Sigmoid colon (tissue), 4 donors: ENCODE results near the gene FSD1.

Experiments used
- EP300 ChIP-seq, 4 donors: sonication (generic); formaldehyde crosslinking; IDR thresholded peaks; one replicate each; pipeline ENCODE4 v1.6.1; 2017; ENCODE audit warnings: antibody characterized with exemption in 4 of 4
- POLR2A ChIP-seq, 2 donors: fragments of 450-650 bp; IDR thresholded peaks; one replicate each; pipeline ENCODE4 v1.6.1; 2016; ENCODE audit warnings: antibody characterized with exemption in 2 of 2, mild to moderate bottlenecking in 2 of 2, moderate library complexity in 2 of 2
- POLR2AphosphoS5 ChIP-seq, 4 donors: sonication (generic); formaldehyde crosslinking; IDR thresholded peaks; one replicate each; pipeline ENCODE4 v1.6.1; 2017; ENCODE audit warnings: antibody characterized with exemption in 4 of 4
- TF ChIP-seq, protein P1 (sequence below), 4 experiments: fragments of 450-650 bp in 3 of 4; fragments of 200-600 bp in 1 of 4; IDR thresholded peaks; one replicate each; pipeline ENCODE4 v1.5.1; 2016 to 2019; ENCODE audit warnings: antibody characterized with exemption in 4 of 4, mild to moderate bottlenecking in 3 of 4, moderate library complexity in 2 of 4

DNA sequence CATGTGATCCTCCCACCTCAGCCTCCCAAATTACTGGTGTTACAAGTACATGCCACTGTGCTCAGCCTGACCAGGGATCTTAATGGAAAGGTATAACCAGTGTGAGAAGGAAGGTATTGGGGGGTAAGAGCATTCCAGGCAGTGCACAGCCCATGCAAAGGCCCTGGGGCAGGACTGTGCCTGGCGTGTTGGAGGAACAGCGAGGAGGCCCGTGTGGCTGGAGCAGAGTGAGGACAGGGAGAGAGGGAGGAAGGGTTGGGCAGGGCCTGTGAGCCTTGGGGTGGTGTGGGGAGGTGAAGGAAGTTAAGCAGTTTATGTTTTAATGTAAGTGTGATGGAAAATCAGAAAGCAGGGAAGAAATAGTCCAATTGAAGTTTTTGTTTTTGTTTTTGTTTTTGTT is 3.8 kb upstream of the FSD1 start:
- TF ChIP-seq, protein P1, sequence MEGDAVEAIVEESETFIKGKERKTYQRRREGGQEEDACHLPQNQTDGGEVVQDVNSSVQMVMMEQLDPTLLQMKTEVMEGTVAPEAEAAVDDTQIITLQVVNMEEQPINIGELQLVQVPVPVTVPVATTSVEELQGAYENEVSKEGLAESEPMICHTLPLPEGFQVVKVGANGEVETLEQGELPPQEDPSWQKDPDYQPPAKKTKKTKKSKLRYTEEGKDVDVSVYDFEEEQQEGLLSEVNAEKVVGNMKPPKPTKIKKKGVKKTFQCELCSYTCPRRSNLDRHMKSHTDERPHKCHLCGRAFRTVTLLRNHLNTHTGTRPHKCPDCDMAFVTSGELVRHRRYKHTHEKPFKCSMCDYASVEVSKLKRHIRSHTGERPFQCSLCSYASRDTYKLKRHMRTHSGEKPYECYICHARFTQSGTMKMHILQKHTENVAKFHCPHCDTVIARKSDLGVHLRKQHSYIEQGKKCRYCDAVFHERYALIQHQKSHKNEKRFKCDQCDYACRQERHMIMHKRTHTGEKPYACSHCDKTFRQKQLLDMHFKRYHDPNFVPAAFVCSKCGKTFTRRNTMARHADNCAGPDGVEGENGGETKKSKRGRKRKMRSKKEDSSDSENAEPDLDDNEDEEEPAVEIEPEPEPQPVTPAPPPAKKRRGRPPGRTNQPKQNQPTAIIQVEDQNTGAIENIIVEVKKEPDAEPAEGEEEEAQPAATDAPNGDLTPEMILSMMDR (IDR thresholded peaks at IDR 0.05) = no peak
- TF ChIP-seq POLR2AphosphoS5 (IDR thresholded peaks at IDR 0.05) (no peak), POLR2A (IDR thresholded peaks at IDR 0.05) (no peak), EP300 (IDR thresholded peaks at IDR 0.05) (no peak)
